HG02870 (cell line): ENCODE results near the gene BLM.

Source experiments
- ATAC-seq: cut with Tn5 transposase; IDR thresholded peaks from one replicate; pipeline ENCODE4 v1.9.1; 2021; ENCODE audit warnings: mild to moderate bottlenecking, moderate library complexity; ENCODE audit not compliant: unreplicated experiment

Gene BLM

DNA sequence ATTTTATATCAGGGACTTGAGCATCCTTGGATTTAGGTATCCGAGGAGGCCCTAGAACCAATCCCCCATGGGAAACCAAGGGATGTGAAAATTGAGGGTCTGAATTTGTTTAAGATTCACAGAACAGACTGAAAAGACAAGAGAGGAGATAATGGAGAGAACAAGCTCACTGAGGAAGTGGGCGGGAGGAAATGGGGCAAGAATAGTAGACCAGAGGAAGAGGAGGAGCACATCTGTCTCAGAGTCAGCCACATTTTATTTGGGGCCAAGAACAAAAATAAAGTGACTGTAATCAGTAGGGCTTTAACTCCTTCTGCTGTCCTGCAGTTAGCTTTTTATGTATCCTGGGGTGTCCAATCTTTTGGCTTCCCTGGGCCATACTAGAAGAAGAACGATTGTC is 63.8 kb downstream of the BLM start:
- no peak for ATAC-seq

DNA sequence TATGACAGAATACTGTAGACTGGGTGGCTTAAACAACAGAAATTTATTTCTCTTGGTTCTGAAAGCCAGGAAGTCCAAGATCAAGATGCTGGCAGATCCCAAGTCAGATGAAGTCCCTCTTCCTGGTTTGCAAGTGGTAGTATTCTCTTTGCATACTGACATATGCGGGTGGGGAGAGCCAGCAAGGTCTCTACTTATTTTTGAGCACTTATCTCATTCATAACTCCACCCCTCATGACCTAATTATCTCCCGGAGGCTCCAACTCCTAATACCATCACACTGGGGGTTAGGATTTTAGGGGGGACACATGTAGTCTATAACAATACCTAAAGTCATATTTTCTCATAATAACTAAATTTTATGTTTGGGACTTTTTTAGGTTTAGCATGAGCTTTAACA is 65.3 kb downstream of the BLM start:
- ATAC-seq = no peak

DNA sequence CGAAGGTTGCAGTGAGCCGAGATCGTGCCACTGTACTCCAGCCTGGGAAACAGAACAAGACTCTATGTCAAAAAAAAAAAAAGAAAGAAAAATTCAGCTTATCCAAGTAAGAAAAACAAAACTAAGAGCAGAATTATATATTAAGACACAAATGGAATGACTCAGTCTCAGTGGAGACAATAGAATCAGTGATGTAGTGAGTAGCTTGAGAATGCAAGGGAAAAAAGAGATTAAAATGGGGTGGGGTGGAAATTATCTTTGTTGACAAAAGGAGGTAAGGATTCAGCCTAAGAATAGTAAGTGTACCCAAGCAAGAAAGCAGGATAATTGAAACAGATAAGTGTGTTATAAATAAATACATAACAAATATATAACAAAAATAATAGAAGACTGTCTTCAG is 70.7 kb downstream of the BLM start:
- no peak for ATAC-seq

DNA sequence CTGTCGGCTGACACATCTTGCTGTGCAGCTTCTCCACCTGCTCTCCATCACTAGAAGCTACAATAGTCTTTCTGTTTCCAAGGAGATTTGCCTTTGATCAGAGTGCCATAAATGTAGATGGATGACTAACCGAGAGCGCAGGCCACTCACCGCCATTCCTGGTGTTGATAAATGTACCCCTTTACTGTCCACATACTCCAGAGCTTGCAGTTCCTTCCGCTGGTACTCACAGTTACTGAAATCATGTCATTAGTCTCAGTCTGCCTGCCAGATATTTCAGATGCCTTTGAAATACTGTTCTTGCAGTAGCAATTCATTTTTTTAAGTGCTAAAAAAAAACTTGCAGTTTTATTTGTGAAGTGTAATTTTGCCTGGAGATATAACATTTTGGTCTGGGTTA is 72.3 kb downstream of the BLM start:
- ATAC-seq = no peak

DNA sequence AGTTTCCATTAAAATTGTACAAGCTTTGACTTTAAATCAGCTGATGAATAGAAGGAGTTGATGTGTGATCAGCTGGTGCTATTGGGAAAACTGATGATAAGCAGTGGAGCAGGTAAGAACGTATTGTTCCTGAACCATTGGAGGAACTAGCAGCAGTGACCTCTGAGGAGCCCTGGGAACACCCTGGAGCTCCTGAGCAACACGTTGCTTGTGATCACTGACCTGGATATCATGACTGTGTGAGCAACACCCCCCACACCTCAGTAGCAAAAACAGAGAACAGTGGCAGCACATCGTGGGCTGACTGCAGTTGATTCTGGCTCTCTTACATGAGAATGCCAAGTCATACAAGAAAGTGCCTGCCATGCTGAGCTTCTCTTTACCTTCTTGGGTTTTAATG is 72.9 kb downstream of the BLM start:
- ATAC-seq = no peak

DNA sequence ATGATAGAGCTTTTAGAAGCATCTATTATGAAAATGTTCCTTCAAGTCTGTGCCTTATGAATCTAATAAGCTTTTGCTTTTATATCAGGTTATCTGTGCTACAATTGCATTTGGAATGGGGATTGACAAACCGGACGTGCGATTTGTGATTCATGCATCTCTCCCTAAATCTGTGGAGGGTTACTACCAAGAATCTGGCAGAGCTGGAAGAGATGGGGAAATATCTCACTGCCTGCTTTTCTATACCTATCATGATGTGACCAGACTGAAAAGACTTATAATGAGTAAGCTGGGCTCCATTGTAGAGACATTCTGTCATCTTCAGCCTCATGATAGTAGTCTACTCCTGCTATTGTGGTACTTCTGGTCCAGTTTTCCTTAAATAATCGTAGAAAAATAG is 73.4 kb downstream of the BLM start:
- no peak for ATAC-seq

DNA sequence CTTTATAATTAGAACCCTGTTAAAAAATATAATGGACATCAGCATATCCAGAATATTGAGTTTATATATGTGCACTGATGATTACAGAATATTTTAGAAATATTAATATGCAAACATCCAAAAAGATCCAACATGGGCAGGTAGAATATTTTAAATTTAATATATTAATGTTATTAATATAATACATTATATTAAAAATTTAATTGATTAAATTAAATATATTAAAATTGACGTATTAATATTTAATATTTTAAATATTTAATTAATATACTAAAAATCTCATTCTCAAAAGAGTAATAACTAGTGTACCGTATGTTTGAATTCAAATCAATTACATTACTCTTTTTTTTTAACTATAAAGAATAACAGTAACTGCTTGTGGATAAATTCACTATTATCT is 77.4 kb downstream of the BLM start:
- ATAC-seq = no peak

DNA sequence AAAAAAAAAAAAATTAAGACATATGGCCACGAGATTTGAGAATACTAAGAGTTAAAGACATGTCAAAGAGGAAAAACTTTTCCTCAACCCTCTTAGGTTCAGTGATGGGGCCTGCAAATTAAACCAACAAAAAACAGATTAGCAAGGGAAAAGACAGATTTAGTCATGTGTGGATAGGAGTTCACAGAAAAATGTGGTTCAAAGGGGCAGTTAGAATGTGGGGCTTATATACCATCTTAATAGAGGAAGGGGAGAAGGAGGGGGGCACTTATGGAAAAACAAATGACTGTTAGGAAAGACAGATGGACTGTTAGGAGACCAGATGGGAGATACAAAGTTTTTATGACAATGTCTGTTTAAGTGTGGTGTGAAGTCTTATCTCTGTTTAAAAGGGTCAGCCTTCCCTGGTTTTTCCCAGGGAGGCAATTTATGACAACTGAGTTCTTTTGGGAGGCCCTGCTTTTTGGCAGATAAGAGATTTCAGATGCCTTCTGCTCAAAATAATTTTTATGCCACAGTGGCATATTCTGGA is 82.6 kb downstream of the BLM start:
- no peak for ATAC-seq

DNA sequence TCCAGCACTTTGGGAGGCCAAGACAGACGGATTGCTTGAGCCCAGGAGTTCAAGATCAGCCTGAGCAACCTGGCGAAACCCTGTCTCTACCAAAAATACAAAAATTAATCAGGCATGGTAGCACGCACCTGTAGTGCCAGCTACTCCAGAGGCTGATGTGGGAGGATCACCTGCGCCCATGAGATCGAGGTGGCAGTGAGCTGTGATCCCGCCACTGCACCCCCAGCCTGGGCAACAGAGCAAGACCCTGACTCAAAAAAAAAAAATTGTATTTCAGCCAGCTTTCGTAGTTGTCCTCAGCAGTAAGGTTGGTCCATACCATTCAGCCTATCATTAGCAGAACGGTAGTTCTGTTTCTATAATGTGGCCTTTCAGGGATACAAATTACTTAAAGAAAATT is 84.7 kb downstream of the BLM start:
- ATAC-seq = no peak

DNA sequence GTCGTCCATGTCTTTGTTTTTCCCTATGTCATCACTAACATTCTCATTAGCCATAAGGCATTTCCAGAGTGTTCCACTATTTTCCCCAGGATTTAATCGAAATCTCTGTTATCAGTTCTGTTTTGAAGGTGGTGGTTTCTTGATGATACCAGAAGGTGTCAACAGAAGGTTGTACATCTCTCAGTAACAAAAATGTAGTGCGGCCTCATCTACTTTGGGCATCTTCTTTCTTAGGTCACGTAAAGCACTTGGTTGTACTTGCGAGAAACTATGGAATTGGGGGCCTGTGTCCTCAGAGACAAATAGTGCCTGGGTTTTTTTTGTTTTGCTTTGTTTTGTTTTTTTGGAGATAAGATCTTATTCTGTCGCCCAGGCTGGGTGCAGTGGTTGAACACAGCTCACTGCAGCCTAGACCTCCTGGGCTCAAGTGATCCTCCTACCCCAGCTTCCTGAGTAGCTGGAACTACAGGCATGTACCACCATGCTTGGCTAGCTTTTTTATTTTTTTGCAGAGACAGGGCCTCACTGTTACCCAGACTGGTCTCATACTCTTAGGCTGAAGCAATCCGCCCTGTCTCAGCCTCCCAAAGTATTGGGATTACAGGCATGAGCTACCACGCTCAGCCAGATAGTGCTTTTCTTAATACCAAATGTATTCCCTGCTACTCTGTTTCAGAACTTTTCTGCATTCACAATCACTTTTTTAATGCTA is 90.1 kb downstream of the BLM start:
- no peak for ATAC-seq

DNA sequence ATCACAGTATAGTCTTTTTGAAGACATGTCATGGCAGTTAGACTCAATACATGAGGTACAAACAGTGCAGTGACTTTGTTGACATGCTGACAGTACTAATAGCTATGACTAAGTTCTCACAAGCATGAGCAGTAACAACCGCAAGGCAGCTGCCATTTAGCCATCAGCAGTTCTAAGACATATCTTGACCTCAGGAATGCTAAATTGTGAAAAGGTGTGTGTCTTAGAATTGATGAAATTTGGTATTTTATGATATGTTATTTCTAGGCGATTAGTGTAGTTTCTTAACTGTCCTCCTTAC is 90.6 kb downstream of the BLM start:
- ATAC-seq = no peak

DNA sequence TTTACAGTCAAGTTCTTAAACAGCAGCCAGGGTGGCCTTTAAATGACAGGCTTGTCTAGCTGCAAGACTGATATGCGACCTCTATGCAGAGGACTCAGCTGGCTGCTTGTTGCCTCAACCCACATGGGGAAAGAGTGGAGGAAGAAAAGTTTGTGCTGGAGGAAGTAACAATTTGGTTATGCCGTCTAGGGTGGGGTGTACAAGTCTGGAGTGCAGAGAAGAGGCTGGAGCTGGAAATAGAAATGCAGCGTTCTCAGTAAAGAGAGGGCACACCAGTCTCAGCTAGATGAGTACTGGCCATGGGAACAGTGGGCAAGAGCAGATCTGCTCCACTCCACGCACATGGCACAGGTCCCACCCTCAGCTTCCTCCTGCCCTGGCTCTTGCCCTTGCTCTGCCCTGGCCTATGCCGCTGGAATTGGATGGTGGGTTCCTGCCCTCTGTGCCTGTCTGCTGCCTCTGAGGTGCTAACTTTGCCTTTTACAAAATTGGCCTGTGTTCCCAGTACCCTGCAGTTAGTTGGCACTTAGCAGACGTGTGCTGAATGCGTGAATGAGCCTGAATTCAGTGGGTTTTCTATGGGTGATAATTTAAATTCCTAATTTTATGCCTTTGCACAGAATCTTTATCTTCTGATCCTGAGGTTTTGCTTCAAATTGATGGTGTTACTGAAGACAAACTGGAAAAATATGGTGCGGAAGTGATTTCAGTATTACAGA is 91.5 kb downstream of the BLM start:
- ATAC-seq = no peak

DNA sequence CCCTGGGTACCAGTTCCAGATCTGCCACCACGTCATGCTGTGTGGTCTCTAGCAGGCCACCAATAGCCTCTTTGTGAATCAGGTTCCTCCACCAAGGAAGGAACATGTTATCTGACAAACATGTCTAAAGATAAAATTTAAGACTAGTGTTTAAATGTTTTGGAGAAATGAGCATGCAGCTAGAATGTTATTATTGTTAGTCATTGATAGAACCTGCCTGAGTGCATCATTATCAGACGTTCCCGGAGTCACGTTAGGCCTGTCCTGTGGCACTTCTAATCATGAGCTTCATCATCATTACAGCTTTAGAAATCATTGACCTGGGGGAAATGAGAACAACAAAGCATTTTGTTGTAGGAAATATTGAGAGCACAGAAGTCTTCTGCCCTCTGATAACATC is 92.4 kb downstream of the BLM start:
- ATAC-seq = no peak

DNA sequence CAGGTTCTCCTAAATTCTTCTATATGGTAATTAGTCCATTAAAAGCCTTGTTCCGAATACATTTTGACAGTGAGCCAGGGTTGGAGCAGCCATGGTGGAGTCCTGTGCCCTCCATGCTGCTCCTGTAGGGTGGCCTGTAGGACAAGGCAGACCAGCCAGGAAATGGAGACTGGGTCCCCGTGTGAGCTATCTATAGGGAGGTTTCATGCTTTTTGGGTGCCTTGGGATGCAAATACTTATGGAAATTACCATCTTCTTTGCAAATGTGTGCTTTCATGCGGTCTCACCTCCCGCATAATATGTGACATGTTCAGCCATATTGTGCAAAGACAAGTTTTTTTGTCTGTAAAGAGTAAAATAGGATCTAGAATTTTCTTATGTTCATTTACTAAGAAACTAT is 93.2 kb downstream of the BLM start:
- ATAC-seq = no peak

DNA sequence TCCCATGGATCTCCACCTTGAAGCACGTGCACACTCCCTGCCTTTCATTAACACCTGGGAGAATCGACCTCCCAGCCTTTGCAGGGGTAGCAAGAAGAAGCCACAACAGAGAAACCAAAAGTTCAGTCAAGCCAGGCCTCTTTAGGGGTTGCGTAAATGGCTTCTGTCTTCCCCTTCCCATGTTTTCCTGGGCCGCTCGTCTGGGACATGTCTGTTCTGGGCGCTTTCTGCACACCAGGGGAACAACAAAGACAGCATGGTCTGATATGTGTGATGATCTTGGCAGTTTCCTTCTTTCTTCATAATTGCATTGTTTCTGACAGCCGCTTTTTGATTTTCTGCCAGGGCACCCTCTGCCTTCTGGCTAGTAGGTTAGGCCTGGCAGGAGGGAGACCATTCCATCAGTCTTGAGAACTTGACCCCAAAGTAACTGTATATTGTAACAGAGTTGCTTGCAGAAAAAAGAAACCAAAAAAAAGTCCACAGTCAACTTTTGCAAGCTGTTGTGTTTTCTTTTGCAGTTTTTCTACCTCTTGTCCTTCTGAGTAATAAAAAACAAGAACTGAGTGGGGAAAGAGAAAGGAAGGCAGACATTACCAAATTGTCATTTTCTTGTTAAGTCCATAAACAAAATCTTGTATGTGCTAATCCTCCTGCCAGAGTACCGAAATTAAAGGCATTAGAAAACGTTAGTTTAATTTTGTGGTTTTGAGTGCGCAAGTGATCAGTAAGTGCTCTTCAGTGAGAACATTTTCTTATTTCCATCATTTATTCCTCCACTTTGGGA is 95.2 kb downstream of the BLM start:
- no peak for ATAC-seq

DNA sequence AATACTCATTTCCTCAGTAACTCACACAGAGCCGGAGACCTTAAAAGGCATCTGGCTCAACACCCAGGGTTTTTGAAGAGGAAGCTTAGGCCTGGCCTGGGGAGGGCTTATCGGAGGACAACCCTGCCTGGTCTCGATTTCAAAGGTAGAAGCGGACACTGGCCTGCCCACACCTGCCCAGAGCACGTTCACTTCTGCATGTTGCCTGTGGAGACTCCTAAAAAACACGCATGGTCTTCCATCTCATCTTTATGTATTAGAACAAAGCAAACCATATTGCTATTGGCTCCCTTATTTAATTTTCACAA is 95.8 kb downstream of the BLM start:
- no peak for ATAC-seq

DNA sequence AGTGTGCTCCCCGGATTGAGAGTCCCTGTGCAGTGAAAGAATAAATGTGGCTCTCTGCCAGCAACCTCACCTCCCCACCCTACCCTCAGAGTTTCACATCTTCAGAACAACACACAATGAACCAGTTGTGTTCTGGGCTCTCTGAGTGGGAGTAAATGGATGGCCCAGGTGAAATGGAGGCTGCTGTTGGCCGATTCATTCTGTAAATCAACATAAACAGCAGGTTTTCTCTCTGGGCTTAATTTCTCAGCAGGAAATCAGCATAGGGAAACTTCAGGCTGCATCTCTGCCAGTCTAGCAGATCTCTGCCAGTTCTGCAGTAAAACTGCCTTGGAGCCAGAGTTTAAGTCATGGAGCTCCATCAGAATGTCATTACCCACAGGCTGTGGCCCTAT is 96.6 kb downstream of the BLM start:
- ATAC-seq = no peak

DNA sequence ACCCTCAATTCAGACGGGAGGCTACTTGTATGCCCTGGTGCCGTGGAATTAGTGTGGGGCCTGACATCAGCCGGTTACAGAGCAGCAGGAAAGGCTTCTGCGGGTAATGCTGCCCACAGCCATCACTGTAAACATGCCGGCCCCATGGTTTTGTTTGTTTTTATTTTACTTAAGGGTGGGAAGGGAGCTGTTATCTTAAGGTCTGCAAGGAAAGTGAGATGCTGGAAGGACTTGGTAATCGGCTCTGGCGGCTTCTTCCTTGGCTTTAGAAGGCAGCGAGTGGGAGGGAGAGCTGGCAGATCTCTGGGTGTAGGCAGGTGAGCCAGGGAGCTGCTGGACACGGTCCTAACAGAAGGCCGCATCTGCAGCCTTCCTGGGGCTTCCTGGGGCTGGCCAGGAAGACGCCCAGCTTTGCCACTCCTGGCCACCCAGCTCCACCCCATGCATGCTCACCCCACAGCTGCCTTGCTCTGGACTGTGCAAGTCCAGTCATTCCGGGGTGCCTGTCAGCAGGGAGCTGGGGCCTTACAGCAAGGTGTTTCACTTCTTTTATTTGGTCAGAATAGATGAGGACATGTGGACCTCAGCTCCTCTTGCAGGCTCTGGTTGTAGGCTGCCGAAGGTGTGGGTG is 97.2 kb downstream of the BLM start:
- no peak for ATAC-seq

DNA sequence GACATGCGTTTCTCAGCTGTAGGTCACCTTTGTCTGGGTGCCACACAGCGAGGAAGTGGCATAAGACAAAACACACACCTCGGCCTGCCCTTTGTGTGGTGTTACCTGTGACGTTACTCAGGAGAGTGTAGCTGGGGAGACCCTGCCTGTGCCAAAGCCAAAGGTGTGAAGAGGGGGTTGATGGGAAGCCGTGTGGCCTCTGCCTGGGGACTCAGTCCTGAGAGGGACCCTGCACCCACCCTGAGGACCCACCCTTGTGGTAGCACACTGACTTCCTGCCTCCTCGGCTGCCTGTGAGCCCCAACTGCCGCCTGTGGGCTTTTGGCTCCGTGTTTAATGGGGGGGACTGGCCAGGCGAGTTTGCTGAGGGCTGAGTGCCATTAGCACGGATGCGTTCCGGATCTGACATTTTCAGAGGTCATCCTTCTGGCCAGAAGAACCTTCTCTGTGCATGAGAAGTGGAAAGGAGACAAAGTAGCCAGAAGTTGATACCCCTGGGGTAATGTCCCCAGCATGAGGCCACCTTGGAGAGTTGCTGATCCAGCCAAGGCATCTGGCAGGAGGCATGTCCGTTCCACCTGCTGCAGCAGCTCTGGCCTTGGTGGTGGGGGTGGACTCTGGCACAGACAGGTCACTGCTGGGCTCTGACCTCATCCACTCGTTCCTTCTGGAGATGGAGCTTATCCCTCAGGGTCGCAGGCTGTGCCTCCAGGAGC is 99.4 kb downstream of the BLM start:
- ATAC-seq = no peak

DNA sequence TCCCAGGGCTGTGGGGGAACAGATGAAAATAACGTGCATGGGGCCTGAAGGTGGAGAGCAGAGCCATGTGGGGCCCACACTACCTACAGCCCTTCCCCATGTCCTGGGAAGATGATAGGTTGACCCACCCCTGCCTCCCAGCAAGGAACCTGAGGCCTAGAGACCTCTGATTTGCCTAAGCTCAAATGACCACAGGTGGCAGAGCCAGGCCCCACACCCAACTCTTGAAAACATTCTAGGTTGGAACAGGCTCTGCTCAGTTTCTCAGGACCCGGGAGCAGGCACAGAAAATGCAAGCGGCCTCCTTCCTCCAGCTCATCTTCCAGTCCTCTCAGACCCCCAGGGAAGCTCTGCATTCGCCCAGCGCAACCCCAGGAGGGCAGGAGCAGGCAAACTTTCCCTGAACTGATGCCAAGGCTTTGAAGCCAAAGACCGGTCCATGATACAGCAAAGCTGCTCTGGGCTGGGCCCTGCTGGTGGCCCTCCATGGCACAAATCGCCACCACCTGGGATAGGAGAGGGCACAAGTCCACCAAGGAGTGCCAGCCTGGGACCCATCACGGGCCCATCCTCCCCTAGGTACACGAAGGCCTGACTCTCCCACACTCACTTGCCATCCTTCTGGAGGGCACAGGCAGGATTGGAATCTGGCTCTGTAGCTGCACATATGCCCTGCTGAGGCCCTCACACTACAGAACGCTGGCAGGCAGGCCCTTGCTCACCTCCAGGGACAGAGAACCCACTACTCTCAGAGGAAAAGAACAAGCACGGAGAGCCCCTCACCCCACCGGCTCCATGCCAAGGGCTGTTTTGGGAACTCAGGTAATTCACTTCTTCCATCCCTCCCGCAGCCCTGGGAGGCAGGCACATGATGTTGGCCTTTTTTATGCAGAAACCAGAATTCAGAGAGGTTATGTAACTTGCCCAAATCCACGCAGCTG is 100.2 kb downstream of the BLM start:
- ATAC-seq = no peak
